ENCODE results near the gene KIRREL2. TPM values are rescaled to one million over a fixed set of nuclear protein-coding genes. Genes with fewer than 3 reads are reported as not detected.

KIRREL2 gene
- total and polyA plus RNA-seq, 2 experiments from 2014 or later = 3.6 to 9.9 TPM

GRCh38 chr19:35897706-35898451 is 41.2 kb downstream of the KIRREL2 start:
- peaks cover 12% of the 10 kb centered on the region for H3K27me3 Mint-ChIP-seq (ENCODE audit: insufficient read depth, low read depth, poor library complexity)
- H3K4me1 ChIP-seq (ENCODE audit: insufficient read depth) = peaks cover 21% of the 10 kb centered on the region
- no peak overlapping the region for H3K27ac ChIP-seq (ENCODE audit: low read depth)
- peaks cover 5% of the 10 kb centered on the region; the same call in 1 of the 2 replicates for H4K20me1 ChIP-seq (replicated peaks; ENCODE audit: insufficient read depth)
- no peaks in the 10 kb centered on the region for H3K9me2 ChIP-seq (ENCODE audit: insufficient read depth)
- peak overlapping the region; percentile 95 for H3K4me3 Mint-ChIP-seq
- H3F3A ChIP-seq (replicated peaks; ENCODE audit: low read depth) = peaks cover 15% of the 10 kb centered on the region; the same call in 1 of the 2 replicates
- peaks cover 18% of the 10 kb centered on the region for H3K36me3 ChIP-seq (ENCODE audit: insufficient read depth)
- DNase-seq (ENCODE audit: low spot score) (no peak), ATAC-seq (no peak)
- no peaks in the 10 kb centered on the region for H3K9me3 Mint-ChIP-seq
- H3K79me2 ChIP-seq (replicated peaks; ENCODE audit: insufficient read depth) = peaks cover 13% of the 10 kb centered on the region
- no peak overlapping the region for H3K27ac Mint-ChIP-seq
- TF ChIP-seq STAT1 (IDR thresholded peaks at IDR 0.05; ENCODE audit: unreplicated experiment) = no peak
- TF ChIP-seq, protein P1, sequence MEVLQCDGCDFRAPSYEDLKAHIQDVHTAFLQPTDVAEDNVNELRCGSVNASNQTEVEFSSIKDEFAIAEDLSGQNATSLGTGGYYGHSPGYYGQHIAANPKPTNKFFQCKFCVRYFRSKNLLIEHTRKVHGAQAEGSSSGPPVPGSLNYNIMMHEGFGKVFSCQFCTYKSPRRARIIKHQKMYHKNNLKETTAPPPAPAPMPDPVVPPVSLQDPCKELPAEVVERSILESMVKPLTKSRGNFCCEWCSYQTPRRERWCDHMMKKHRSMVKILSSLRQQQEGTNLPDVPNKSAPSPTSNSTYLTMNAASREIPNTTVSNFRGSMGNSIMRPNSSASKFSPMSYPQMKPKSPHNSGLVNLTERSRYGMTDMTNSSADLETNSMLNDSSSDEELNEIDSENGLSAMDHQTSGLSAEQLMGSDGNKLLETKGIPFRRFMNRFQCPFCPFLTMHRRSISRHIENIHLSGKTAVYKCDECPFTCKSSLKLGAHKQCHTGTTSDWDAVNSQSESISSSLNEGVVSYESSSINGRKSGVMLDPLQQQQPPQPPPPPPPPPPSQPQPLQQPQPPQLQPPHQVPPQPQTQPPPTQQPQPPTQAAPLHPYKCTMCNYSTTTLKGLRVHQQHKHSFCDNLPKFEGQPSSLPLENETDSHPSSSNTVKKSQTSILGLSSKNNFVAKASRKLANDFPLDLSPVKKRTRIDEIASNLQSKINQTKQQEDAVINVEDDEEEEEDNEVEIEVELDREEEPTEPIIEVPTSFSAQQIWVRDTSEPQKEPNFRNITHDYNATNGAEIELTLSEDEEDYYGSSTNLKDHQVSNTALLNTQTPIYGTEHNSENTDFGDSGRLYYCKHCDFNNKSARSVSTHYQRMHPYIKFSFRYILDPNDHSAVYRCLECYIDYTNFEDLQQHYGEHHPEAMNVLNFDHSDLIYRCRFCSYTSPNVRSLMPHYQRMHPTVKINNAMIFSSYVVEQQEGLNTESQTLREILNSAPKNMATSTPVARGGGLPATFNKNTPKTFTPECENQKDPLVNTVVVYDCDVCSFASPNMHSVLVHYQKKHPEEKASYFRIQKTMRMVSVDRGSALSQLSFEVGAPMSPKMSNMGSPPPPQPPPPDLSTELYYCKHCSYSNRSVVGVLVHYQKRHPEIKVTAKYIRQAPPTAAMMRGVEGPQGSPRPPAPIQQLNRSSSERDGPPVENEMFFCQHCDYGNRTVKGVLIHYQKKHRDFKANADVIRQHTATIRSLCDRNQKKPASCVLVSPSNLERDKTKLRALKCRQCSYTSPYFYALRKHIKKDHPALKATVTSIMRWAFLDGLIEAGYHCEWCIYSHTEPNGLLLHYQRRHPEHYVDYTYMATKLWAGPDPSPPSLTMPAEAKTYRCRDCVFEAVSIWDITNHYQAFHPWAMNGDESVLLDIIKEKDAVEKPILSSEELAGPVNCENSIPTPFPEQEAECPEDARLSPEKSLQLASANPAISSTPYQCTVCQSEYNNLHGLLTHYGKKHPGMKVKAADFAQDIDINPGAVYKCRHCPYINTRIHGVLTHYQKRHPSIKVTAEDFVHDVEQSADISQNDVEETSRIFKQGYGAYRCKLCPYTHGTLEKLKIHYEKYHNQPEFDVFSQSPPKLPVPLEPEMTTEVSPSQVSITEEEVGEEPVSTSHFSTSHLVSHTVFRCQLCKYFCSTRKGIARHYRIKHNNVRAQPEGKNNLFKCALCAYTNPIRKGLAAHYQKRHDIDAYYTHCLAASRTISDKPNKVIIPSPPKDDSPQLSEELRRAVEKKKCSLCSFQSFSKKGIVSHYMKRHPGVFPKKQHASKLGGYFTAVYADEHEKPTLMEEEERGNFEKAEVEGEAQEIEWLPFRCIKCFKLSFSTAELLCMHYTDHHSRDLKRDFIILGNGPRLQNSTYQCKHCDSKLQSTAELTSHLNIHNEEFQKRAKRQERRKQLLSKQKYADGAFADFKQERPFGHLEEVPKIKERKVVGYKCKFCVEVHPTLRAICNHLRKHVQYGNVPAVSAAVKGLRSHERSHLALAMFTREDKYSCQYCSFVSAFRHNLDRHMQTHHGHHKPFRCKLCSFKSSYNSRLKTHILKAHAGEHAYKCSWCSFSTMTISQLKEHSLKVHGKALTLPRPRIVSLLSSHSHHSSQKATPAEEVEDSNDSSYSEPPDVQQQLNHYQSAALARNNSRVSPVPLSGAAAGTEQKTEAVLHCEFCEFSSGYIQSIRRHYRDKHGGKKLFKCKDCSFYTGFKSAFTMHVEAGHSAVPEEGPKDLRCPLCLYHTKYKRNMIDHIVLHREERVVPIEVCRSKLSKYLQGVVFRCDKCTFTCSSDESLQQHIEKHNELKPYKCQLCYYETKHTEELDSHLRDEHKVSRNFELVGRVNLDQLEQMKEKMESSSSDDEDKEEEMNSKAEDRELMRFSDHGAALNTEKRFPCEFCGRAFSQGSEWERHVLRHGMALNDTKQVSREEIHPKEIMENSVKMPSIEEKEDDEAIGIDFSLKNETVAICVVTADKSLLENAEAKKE (CRISPR knock-in tag; IDR thresholded peaks at IDR 0.05) = no peak
- TF ChIP-seq JUNB (IDR thresholded peaks at IDR 0.05; ENCODE audit: unreplicated experiment) = no peak
- TF ChIP-seq CREB1 (CRISPR knock-in tag; IDR thresholded peaks at IDR 0.05; ENCODE audit: low read depth) = no peak
- no peak for TF ChIP-seq REST (IDR thresholded peaks at IDR 0.05; ENCODE audit: unreplicated experiment)
- TF ChIP-seq ZNF114 (CRISPR knock-in tag; IDR thresholded peaks at IDR 0.05) = no peak
- TF ChIP-seq ZNF331 (CRISPR knock-in tag; IDR thresholded peaks at IDR 0.05; ENCODE audit: low read depth) = no peak
- no peak for TF ChIP-seq EZH2phosphoT487 (IDR thresholded peaks at IDR 0.05; ENCODE audit: unreplicated experiment)
- TF ChIP-seq, protein P2, sequence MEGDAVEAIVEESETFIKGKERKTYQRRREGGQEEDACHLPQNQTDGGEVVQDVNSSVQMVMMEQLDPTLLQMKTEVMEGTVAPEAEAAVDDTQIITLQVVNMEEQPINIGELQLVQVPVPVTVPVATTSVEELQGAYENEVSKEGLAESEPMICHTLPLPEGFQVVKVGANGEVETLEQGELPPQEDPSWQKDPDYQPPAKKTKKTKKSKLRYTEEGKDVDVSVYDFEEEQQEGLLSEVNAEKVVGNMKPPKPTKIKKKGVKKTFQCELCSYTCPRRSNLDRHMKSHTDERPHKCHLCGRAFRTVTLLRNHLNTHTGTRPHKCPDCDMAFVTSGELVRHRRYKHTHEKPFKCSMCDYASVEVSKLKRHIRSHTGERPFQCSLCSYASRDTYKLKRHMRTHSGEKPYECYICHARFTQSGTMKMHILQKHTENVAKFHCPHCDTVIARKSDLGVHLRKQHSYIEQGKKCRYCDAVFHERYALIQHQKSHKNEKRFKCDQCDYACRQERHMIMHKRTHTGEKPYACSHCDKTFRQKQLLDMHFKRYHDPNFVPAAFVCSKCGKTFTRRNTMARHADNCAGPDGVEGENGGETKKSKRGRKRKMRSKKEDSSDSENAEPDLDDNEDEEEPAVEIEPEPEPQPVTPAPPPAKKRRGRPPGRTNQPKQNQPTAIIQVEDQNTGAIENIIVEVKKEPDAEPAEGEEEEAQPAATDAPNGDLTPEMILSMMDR (conservative IDR thresholded peaks at IDR 0.05; ENCODE audit: low read depth in 2 of 2) = no peak
- TF ChIP-seq NANOG (IDR thresholded peaks at IDR 0.05; ENCODE audit: borderline replicate concordance) = no peak
- peaks cover 17% of the 10 kb centered on the region for H3K4me1 Mint-ChIP-seq
- peak overlapping the region; percentile 99 for H3K4me3 ChIP-seq
- peak overlapping the region; percentile 96 for H3K4me2 ChIP-seq
- no peak overlapping the region for H2AFZ ChIP-seq
- H3K36me3 Mint-ChIP-seq (ENCODE audit: low read depth) = peaks cover 30% of the 10 kb centered on the region
- H3K27me3 ChIP-seq (ENCODE audit: insufficient read depth) = no peaks in the 10 kb centered on the region
